ENCODE data around the gene SARM1.

- TF ChIP-seq CTCF (IDR thresholded peaks at IDR 0.05) (no peak), POLR2A (IDR thresholded peaks at IDR 0.05) (no peak)
Observed at GRCh38 chr17:28398280-28398981, 26.9 kb downstream of the SARM1 start.
